T follicular helper cell (primary cell): ENCODE results near the gene DNMT1.
"Not testable (repeated sequence)": the region's sequence is repeated elsewhere in the genome, so short reads cannot be mapped to it uniquely, and the experiment has no call there.

ENCODE experiments used
- DNase-seq: peaks from one replicate; pipeline ENCODE4 v3.0.0-alpha.2; 2020; ENCODE audit warnings: low read depth

The DNMT1 gene

DNA sequence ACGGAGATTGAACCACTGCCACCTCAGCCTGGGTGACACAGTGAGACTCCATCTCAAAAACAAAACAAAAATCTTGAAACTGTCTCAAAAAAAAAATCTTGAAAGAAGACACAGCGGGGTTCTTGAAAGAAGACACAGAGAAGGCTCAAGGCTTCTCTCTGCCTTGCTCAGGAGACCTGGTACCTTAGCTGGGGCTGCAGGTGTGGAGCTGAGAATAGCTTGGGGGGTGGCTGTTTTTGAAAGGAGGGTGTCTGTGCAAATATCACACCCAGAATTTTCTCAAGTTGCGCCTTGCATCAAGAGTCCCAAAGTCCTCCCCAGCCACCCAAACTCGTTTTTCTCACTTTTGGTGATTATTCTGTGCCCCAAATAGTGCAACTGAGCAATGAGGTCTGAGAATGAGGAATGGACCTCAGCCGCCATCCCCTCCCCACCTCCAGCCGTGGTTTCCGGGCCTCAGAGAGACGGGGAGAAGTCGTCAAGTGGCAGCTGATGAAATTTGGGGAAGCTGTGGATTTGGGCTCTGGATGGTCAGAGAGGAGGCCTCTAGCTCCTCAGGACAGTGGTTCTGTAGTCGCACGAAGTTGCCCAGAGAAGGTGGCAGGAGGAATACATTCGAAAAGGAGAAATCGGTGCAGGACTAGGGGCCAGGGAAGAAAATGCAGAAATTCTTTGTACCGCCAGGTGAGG lies 27.6 kb upstream of the DNMT1 start:
- DNase-seq: no peak

DNA sequence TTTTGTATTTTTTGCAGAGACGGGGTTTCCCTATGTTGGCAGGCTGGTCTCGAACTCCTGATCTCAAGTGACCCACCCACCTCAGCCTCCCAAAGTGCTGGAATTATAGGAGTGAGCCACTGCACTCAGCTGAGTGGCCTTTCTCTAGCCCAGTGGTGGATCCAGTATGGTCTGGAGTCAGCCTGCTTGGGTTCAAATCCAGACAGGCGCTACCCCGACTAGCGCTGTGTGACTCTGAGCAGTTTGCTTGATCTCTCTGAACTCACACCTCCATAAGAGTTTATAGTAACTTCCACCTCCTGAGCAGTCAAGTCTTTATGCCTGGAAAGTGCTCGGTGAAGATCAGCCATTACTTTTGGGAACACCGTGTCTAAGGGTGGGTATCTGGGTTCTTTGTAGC lies 25.9 kb upstream of the DNMT1 start:
- DNase-seq: no peak

DNA sequence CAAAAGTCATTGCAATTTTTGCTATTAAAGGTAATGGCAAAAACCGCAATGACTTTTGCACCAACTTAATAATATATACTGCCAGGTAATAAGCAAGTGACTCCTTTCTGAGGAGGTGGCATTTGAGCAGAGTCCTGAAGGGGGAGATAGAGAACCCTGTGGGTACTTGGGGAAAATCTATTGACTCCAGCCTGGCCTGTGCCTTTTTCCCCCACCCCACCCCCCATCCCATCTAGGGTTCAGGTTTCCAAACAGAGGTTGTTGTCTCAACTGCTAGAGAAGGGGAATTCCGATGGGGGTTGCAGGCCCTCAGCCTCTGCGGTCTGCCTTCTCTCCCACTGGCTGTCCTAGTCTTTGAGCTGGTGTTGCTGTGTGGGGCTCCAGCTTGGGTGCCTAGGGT lies 24.9 kb upstream of the DNMT1 start:
- DNase-seq: peak; percentile 25

DNA sequence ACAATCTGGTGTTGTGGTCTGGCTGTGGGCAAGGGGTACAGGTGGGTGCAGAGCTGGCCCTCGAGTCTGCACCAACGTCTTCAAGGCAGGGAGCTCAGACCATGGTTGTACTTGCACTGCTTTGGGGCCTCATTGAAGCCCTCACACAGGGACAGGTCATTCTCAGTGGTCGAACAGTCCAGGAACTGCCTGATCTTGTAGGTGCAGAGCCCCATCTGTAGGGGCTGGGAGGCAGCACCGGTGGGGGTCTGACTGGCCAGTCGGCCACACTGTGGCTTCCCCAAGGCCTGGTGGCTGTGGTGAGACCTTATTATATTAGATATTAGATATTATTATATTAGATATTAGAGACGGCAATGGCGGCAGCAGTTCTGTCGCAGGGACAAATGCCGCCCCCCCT lies 22.3 kb upstream of the DNMT1 start:
- no peak for DNase-seq

DNA sequence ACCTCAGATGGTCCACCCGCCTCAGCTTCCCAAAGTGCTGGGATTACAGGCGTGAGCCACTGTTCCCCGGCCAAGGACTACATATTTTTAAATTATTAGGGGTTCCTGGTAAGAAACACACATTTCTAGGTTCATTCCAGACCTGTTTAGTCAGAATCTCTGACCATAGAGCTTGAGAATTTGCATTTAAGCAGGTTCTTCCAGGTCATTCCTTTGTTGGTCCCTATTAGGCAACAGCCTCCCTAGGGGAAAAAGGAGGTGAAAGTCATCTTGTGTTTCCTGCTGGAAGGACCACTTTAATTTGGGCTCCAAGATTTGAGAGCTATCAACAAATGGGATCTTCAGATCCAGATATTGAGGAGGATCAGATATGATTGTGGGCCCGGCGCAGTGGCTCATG lies 20.0 kb upstream of the DNMT1 start:
- DNase-seq: no peak

DNA sequence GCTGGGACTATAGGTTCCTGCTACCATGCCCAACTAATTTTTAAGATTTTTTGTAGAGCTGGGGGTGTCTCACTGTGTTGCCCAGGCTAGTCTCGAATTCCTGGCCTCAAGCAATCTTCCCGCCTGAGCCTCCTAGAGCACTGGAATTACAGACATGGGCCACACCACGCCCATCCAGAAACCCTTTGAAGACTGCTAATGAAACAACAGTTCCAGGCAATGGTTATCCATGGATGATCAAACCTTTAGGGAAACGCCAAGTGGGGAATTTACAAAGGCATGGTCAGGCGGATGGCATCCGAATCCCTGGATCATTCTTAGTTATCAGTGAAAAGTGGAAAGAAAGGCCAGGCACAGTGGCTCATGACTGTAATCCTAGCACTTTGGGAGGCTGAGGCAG lies 16.9 kb upstream of the DNMT1 start:
- DNase-seq: no peak

DNA sequence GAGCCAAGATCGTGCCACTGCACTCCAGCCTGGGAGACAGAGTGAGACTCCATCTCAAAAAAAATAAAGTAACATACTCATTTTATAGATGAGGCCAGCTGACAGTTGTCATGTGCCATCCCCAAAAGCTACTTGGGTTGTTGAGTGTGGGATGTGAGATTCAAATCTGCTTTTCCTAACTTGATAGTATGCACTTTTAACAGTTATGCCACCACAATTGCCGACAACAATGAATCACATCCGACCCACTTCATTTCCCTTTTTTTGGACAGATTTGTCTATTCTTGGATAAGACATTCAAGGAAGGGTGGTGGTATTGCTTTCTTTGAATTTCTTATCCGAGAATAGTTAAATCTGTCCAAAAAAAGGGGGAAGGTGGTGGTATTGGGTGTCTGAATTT lies 16.3 kb upstream of the DNMT1 start:
- no peak for DNase-seq

DNA sequence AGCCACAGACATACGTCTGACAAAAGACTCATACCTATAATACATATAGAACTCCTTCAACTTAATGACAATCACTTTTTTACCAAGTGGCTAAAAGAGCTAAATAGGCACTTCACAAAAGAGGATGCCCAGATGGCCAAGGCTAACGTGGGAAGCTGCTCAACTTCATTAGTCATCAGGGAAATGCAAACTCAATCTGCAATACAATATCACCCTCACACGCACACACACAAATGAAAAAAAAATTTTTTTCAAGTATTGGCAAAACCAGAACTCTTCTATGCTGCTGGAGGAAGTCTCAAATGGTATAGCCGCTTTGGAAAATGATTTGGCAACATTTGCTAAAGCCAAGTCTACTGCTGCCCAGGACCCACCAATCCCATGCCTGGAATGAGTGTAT lies 14.6 kb upstream of the DNMT1 start:
- no peak for DNase-seq

DNA sequence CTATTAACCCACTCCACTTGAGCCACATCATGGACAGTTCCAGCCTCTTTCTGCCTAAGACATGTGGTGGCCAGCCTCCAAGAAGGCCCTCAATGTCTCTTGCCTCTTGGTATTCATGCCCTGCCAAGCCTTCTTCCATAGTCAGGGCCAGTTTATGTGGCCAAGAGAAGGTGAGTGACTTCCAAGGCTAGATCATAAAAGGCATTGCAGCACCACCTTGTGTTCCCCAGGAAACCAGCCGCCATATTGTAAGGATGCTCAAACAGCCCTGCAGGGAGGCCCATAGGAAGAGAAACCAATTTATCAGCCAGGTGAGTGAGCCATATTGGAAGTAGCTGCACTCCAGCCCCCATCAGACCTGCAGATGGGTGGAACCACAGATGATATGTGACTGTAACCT lies 12.3 kb upstream of the DNMT1 start:
- DNase-seq: no peak

DNA sequence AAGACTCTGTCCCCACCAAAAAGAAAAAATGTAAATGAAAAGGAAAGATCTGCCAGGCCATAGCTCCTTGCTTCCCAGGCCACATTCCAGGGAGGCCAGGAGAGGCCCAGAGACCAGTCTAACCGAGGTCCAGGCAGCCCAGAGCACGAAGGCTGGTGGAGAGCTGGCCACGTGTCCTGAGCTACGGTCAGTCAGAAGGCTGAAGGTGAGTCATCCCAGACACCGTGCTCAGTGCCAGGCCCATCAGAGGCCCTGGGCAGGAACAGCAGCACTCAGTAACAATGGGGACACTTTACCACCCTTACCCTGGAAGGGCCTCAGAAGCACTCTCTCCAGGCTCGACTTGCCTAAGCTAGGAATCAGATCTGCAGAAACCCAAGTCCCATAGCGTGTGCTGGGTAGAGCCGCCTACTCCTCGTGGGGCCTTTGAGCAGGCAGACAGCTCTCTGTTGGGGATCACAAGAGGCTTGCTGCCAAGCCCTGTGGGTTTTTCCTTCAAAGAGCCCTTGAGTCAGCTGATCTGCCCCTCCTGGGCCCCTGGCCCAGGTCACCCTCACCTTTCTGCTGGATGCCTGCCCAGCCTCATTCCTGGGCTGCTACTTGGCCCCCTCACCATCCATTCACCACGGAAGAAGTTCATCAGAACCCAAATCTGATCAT lies 11.6 kb upstream of the DNMT1 start:
- DNase-seq: no peak

DNA sequence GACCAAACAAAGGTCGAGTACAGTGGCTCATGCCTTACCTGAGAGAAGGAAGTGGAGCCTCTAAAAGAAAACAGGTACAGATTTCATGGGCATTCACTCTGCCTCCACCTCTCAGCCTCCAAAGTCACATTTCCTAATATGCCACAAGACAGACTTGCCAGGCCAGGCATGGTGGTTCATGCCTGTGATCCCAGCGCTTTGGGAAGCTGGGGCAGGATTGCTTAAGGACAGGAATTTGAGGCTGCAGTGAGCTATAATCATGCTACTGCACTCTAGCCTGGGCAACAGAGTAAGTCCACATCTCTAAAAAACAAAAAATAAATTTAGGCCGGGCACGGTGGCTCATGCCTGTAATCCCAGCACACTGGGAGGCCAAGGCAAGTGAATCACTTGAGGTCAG lies 10.9 kb upstream of the DNMT1 start:
- no peak for DNase-seq

DNA sequence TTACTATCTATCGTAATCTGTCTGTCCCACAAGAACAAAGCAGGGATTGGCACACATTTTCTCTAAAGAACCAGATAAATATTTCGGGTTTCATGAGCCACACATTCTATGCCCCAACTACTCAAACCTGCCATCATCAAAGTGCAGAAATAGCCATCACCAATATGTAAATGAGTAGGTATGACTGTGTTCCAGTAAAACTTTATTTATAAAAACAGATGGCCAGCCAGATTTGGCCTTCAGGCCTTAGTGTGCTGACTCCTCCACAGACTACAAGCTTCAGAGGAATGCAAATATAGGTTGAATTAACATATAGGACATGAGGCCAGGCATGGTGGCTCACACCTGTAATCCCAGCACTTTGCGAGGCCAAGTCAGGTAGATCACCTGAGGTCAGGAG lies 8.9 kb upstream of the DNMT1 start:
- no peak for DNase-seq

DNA sequence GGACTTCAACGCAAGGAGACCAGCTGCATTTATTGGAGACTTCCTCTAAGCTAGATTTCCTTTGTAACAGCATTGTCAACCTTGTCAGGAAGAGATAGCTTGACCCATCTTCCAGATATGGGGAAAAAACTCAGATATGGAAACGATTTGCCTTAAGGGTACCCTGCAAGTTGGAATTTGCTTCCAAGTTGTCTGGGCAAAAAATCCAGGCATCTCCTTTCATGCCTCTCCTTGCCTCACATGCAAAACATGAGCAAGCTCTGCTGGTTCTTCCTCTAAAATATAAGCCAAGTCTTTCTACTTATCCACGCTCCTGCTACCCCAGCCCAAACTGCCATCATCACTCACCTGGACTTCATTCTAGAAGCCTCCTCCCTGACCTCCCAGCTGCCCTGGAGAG lies 6.4 kb upstream of the DNMT1 start:
- no peak for DNase-seq

DNA sequence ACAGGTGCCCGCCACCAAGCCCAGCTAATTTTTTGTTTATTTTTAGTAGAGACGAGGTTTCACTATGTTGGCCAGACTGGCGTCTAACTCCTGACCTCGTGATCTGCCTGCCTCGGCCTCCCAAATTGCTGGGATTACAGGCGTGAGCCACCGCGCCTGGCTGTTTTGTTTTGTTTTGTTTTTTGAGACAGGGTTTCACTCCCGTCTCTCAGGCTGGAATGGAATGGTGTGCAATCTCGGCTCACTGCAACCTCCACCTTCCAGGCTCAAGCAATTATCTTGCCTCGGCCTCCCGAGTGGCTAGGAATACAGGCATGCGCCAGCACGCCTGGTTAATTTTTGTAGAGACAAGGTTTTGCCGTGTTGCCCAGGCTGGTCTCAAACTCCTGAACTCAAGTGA lies 5.3 kb upstream of the DNMT1 start:
- DNase-seq: not testable (repeated sequence)

DNA sequence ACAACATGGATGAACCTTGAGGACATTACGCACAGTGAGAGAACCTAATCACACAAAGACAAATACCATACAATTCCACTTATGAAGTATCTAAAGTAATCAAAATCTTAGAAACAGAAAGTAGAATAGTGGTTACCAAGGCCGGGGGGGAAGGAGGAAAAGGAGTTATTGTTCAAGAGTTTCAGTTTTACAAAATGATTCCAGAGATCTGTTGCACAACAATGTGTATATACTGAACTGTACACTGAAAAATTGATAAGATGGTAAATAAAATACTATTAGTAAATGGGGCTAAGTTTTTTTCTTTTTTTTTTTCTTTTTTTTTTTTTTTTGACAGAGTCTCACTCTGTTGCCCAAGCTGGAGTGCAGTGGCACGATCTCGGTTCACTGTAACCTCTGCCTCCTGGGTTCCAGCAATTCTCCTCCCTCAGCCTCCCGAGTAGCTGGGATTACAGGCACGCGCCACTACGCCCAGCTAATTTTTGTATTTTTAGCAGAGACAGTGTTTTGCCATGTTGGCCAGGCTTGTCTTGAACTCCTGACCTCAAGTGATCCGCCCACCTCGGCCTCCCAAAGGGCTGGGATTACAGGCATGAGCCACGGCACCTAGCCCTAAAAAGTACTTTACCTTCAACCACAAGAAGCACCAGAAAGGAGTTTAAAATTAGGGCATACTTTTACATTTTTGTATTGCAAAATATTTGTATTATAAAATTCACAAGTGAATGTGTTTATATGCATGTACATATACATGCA lies 4.3 kb upstream of the DNMT1 start:
- not testable (repeated sequence) for DNase-seq

DNA sequence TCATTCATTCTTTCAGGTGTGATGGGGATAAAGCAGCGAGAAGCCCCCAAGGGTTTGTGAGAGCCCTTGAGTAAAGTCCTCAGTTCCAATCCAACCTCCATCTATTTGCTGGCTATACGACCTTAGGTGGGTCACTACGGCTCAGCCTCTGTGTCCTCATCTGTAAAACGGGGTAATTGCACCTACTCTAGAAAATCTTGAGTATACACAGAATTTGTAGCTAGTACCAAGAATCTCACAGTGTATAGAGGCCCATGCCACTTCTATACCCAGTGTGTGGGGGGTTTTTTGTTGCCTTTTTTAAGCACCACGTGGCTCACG lies 406 bp upstream of the DNMT1 start:
- no peak for DNase-seq

DNA sequence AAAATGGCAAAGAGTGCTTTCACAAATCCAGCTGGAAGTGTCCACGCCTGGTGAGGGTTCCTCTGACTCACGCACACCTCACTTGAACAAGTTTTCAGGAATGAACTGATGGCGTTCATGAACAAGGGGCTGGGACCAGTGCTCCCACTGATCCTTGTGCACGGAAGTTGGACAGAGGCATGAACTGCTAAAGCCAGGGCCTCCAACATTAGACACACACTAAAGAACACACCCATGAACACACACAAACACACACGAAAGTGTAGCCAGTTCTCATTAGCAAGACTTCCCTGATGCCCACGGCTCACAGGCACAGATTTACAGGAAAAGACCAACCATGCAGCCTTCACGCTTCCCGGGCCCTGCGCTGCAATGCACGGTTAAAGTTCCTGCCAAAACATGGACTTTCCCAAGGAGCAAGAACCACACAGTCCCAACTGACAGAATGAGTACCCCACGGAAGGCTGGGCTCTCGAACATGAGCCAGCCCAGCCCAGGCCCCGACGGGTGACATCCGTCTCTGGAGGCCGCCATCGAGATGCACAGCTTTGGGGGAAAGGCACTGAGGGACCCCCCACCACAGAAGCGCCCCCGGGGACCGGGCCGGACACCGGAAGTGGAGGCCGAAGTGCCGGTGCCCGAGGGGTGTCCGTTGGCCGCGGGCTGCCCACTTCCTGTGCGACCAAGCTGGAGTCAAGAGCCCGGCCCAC lies 808 bp downstream of the DNMT1 start:
- no peak for DNase-seq

DNA sequence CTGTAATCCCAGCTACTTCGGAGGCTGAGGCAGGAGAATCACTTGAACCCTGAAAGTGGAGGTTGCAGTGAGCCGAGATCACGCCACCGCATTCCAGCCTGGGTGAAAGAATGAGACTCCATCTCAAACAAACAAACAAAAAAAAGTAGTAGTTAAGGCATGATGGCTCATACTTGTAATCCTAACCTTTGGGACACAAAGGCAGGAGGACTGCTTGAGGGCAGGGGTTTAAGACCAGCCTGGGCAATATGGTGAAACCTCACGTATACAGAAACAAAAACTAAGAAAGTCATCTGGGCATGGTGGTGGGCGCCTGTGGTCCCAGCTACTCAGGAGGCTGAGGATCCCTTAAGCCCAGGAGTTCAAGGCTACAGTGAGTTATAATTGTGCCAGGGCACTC lies 1.8 kb downstream of the DNMT1 start:
- no peak for DNase-seq

DNA sequence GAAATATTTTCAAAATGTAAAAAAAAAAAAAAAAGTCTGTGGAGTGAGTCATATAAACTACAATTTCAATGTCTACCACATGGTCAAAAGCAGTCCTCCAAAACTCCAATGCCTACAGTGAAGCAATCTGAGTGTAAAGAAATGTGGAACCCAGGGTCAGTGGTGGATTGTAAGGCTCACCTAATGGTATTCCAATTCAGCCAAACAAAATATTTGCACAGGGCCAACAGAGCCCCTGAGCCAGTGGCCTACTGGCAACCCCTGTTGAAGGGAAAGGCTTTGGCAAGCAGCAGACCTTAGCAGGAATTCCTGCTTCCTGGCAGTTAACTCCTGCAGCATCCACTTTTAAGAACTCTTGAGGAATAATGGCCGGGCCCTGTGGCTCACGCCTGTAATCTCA lies 3.4 kb downstream of the DNMT1 start:
- no peak for DNase-seq

DNA sequence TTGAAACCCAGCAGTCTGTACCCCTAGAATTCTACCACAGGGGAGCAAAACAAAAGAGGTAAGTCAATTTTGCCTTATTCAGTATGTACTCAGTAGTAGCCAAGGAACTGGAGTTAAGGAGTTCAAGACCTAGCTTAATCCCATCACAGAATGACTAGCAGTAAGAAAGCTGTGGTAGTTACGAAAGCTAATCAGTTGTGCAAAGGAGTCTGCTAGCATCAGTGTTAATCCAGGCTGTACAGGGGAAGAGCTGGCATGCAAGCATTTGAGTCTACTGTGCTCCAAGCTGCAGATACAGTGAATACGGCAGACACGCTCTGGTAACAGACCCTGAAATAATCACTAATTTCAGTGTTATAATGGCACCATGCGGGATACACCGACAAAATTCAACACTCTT lies 4.7 kb downstream of the DNMT1 start:
- DNase-seq: no peak

DNA sequence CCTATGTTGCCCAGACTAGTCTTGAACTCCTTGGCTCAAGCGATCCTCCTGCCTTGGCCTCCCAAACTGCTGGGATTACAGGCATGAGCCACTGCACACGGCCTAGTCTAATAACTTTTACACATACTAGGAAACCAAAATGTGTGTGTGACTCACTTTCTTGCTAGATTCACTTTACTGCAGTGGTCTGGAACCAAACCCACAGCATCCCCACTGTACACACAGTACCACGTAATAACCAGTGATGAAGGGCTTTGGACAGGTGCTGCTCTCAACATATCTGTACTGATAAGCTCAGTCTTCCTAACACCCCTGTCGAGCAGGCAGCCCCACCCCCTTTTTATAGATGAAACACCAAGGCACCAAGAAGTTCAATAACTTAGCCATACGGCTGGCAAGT lies 5.1 kb downstream of the DNMT1 start:
- DNase-seq: no peak

DNA sequence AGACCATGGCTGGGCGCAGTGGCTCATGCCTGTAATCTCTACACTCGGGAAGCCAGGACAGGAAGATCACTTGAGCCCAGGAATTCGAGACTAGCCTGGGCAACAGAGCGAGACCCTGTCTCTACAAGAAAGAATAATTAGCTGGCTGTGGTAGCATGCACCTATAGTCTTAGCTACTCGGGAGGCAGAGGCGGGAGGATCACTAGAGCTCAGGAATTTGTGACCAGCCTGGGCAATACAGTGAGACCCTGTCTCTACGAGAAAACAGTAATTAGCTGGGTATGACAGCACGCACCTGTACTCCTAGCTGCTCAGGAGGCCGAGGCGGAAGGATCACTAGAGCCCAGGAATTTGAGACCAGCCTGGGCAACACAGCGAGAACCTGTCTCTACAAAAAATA lies 7.4 kb downstream of the DNMT1 start:
- no peak for DNase-seq

DNA sequence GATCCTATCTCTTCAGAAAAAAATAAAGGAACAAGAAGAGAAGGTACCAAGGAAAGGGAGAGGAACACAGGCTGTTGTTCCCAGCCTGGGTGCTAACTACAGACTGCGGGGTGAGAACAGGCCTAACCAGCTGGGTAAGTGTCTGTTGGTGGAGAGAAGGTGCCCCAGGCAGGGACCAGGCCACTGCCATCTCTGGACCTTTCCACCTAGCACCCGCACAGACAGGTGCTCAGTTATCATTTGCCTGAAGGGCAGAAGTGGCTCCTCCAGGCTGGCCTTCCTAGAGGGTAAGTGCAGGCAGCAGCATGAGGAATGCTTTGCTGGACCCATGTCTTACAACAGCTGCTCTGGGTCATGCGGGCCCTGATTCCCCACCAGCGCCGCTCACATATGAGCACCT lies 10.1 kb downstream of the DNMT1 start:
- DNase-seq: no peak
